SHP77 treated with DMSO at 0.1 percent for 48 hours (cell line): ENCODE measurements around the gene R3HDM2.
A peak's percentile ranks its signal among the peaks of the same experiment; 100 is the strongest.

Source experiments
- DNase-seq: peaks from one replicate; lab custom pipeline; 2025; lab: John Stamatoyannopoulos, UW

Gene R3HDM2

GRCh38 chr12:57467212-57467874, 36.5 kb upstream of the R3HDM2 start:
- no peak for DNase-seq

GRCh38 chr12:57465747-57466505, 35.1 kb upstream of the R3HDM2 start:
- no peak for DNase-seq

GRCh38 chr12:57465030-57465746, 34.3 kb upstream of the R3HDM2 start:
- no peak for DNase-seq

GRCh38 chr12:57464569-57464968, 33.7 kb upstream of the R3HDM2 start:
- no peak for DNase-seq

- no peak for DNase-seq
Measured at GRCh38 chr12:57462912-57463253, 32.0 kb upstream of the R3HDM2 start.

- DNase-seq = peak; percentile 81
Measured at GRCh38 chr12:57462251-57462911, 31.5 kb upstream of the R3HDM2 start.

DNA sequence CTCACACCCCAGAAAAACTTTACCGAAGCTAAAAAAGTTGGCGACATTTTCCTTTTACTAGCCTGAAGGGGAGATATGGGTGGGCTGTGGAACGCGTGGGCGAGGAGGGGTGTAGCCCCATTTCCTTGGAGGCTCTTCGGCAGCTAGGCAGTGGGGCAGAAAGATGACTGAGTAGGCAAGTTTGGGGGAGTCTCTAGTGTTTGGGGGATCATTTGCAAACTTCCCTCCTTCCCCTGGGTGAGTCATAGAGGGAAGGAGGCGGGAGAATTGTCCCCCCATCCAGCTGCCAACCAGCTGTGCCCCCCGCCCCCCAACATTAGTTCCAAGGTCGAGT, 31.0 kb upstream of the R3HDM2 start:
- DNase-seq = no peak

GRCh38 chr12:57461276-57461916, 30.6 kb upstream of the R3HDM2 start:
- DNase-seq = no peak

DNA sequence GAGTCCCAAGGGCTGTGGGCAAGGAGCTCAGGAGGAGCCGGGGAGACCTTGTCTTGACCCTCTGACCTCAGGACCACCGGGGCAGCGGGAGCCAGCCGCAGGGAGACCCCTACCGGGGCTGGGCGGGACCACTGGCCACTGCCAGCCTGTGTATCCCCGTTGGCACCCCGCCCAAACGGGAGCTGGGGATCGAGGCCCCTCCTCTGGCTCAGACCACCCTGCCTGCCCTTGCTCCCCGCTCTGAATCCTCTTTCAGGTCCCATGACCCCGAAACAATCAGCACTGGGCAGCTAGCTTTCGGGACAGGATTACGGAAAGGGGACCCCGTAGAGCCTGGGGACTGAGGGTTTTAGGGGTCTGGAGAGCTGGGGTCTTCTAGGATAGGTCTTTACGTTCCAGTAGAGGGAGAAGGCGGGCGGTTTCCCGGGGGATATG, 30.0 kb upstream of the R3HDM2 start:
- DNase-seq = no peak

DNA sequence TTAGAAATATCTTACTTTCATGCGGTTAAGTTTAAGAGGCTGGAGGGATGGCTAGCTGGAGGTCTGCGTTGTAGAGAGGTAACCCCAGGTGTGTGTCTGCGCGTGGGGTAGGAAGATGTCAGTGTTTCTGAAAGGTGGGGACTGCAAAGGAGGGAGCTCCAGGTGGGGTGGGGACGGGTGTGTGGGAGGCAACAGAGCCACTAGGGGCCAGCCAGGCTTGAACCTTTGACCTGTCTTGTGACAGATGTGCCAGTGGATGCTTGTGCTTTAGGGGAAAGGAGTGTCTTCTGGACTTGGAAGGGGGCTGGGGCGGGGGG, 29.6 kb upstream of the R3HDM2 start:
- no peak for DNase-seq

DNA sequence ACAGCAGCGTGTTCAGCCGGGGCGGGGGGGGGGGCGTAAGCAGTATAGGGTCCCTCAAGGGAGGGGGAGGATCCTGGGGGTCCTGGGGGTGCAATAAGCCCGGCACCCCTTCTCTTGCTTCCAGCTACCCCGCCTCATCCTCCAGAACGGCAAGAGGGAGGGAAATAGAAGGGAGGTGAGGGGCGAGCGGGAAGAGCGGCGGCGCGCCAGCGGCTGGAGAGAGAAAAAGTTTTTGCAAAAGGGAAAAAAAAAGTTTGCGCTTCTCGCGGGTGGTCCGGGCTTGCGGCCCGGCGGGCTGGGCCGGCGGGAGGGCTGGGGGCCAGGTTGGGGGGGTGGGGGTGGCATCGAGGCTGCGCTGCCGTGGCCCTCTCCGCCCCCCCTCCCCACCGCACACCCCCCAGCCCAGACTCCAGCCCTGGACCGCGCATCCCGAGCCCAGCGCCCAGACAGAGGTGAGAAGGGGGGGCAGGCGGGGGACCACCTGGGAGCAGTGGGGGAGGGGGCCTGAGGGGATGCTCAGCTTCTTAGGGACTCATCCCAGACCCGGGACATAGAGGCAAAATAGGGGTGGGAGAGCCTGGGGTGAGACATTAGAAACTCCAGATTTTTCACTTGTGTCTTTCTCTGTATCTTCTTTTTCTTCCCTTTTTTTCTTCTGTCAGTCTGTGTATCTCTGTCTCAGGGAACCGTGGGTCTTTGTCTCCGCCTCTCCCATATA, 29.1 kb upstream of the R3HDM2 start, which contains the start of gene GLI1:
TSS of gene GLI1 (plus strand) at position 36 of the 718 bp plus-strand sequence. CDS start 3,907 bp downstream, outside the sequence.
- no peak for DNase-seq

DNA sequence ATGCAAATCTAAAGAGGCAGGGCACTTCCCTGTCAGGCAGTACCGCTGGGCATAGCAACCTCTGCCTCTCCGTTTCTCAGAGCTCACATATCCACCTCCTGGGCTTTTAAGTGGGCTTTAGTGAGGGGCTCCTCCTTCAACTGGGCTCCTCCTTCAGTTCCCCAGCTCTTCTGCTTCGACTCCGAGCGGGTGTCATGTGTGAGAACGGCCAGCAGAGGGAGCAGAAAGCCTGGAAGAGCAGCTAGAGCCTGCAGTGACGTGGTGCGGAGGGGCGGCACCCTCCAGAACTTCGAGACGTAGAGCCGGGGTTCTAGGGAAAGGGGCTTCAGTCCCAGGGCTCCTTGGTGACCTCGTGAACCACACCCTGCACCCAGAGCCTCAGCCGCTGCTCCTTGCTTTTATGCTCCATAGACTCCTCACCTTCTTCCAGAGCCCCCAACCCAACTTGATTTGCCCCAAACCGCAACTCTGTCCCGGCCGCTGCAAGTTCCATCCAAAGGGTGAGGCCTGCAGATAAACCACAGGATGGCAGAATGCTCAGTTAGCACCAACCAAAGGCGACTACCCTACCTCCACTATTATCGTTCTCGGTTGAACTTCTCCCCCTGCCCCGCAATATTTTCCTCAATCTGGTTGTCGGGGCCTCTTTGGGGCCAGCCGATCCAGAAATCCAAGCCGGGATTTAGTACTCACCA, 28.4 kb upstream of the R3HDM2 start:
- peak; percentile 79 for DNase-seq

DNA sequence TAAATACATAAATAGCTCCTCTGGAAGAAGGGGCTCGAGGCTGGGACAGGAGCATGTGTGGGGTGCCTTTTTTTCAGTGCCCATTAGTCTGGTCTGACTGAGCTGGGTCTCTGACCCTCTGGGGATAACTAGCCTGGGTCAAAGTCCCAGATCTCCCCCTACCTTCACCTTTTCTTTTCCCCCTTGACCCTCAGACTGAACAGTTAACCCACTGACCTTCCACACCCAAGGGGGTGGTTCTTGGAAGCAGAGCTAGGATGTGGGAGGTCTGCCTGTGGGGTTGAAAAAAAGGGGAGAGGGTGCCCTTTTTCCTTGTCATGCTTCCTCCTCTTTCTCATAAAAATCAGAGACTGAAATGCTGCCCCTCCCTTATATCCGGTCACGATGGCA, 27.8 kb upstream of the R3HDM2 start:
- no peak for DNase-seq

GRCh38 chr12:57456737-57457490, 26.1 kb upstream of the R3HDM2 start:
- DNase-seq = no peak

DNA sequence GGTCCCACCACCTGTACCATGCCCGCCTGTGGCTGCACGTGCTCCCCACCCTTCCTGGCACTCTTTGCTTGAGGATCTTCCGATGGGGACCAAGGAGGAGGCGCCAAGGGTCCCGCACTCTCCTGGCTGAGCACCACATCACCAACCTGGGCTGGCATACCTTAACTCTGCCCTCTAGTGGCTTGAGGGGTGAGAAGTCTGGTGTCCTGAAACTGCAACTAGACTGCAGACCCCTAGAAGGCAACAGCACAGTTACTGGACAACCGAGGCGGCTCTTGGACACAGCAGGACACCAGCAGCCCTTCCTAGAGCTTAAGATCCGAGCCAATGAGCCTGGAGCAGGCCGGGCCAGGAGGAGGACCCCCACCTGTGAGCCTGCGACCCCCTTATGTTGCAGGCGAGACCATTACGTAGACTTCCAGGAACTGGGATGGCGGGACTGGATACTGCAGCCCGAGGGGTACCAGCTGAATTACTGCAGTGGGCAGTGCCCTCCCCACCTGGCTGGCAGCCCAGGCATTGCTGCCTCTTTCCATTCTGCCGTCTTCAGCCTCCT, 25.4 kb upstream of the R3HDM2 start:
- no peak for DNase-seq

DNA sequence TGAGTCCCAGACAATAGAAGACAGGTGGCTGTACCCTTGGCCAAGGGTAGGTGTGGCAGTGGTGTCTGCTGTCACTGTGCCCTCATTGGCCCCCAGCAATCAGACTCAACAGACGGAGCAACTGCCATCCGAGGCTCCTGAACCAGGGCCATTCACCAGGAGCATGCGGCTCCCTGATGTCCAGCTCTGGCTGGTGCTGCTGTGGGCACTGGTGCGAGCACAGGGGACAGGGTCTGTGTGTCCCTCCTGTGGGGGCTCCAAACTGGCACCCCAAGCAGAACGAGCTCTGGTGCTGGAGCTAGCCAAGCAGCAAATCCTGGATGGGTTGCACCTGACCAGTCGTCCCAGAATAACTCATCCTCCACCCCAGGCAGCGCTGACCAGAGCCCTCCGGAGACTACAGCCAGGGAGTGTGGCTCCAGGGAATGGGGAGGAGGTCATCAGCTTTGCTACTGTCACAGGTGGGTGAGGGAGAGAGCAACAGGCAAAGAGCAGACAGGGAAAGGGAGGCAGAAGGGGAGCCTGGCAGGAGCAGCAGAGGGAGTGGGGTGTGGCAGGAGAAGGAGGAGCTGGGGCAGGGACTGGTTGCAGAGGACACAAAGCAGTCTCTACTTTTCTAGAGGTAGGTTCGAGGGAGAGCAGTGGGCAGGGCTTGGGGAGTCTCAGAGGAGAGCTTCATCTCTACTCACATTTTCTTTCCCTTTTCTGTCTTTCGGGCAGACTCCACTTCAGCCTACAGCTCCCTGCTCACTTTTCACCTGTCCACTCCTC, 24.7 kb upstream of the R3HDM2 start:
- DNase-seq = no peak

- DNase-seq = peak; percentile 73
Measured at GRCh38 chr12:57454566-57455373, 23.9 kb upstream of the R3HDM2 start, which contains the start of gene INHBE. TSS of gene INHBE (plus strand) at chr12:57455307. CDS start at chr12:57455537, 230 bp downstream.

GRCh38 chr12:57454213-57454565, 23.3 kb upstream of the R3HDM2 start:
- DNase-seq = no peak
